22Rv1 (cell line): ENCODE results near the gene RTN4.

Experiments
- ZFX ChIP-seq: fragments of 450-650 bp; IDR thresholded peaks from 2 replicates; pipeline ENCODE4 v1.6.1; 2017; ENCODE audit warnings: antibody characterized with exemption, borderline replicate concordance
- TF ChIP-seq, protein P1 (sequence below): fragments of 450-650 bp; IDR thresholded peaks from 2 replicates; pipeline ENCODE4 v1.5.1; 2017; ENCODE audit warnings: mild to moderate bottlenecking

- TF ChIP-seq, protein P1, sequence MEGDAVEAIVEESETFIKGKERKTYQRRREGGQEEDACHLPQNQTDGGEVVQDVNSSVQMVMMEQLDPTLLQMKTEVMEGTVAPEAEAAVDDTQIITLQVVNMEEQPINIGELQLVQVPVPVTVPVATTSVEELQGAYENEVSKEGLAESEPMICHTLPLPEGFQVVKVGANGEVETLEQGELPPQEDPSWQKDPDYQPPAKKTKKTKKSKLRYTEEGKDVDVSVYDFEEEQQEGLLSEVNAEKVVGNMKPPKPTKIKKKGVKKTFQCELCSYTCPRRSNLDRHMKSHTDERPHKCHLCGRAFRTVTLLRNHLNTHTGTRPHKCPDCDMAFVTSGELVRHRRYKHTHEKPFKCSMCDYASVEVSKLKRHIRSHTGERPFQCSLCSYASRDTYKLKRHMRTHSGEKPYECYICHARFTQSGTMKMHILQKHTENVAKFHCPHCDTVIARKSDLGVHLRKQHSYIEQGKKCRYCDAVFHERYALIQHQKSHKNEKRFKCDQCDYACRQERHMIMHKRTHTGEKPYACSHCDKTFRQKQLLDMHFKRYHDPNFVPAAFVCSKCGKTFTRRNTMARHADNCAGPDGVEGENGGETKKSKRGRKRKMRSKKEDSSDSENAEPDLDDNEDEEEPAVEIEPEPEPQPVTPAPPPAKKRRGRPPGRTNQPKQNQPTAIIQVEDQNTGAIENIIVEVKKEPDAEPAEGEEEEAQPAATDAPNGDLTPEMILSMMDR = no peak
- no peak for TF ChIP-seq ZFX
Observed at GRCh38 chr2:54960164-54960563, 90.1 kb downstream of the RTN4 start.
